Mesothelial cell of epicardium (in vitro differentiated cells): ENCODE data around the gene PAFAH2. TPM values are rescaled to one million over a fixed set of nuclear protein-coding genes. Genes with fewer than 3 reads are reported as not detected.

Source experiments
- DNase-seq, 2 experiments: peaks; one replicate each; pipeline ENCODE4 v3.0.0; 2021; ENCODE audit warnings: low spot score in 2 of 2; ENCODE audit not compliant: unreplicated experiment in 2 of 2
- H3K27ac Mint-ChIP-seq: 2 replicates; pipeline ENCODE4 v1.8.0; 2021; ENCODE audit warnings: mixed read lengths
- H3K27me3 Mint-ChIP-seq: 2 replicates; pipeline ENCODE4 v1.8.0; 2021; ENCODE audit warnings: low read depth, mixed read lengths
- H3K36me3 Mint-ChIP-seq: 2 replicates; pipeline ENCODE4 v1.8.0; 2021; ENCODE audit warnings: mixed read lengths
- H3K4me1 Mint-ChIP-seq: 2 replicates; pipeline ENCODE4 v1.8.0; 2021; ENCODE audit warnings: mixed read lengths
- H3K4me3 Mint-ChIP-seq: 2 replicates; pipeline ENCODE4 v1.8.0; 2021; ENCODE audit warnings: mild to moderate bottlenecking, moderate library complexity, mixed read lengths
- H3K9me3 Mint-ChIP-seq: 2 replicates; pipeline ENCODE4 v1.8.0; 2021; ENCODE audit warnings: mixed read lengths
- total RNA-seq: library from RNA; stranded (reverse); gene quantifications from 3 replicates; pipeline ENCODE4 v1.2.1, GENCODE V29; 2021
- TF ChIP-seq, protein P1 (sequence below): fragments of 200-600 bp; sonication (generic); IDR thresholded peaks from one replicate; pipeline ENCODE4 v1.5.0; 2021; ENCODE audit warnings: antibody characterized with exemption; ENCODE audit not compliant: unreplicated experiment

The PAFAH2 gene
- total RNA-seq, 1 donor from 2014 or later: 9.1 TPM

DNA sequence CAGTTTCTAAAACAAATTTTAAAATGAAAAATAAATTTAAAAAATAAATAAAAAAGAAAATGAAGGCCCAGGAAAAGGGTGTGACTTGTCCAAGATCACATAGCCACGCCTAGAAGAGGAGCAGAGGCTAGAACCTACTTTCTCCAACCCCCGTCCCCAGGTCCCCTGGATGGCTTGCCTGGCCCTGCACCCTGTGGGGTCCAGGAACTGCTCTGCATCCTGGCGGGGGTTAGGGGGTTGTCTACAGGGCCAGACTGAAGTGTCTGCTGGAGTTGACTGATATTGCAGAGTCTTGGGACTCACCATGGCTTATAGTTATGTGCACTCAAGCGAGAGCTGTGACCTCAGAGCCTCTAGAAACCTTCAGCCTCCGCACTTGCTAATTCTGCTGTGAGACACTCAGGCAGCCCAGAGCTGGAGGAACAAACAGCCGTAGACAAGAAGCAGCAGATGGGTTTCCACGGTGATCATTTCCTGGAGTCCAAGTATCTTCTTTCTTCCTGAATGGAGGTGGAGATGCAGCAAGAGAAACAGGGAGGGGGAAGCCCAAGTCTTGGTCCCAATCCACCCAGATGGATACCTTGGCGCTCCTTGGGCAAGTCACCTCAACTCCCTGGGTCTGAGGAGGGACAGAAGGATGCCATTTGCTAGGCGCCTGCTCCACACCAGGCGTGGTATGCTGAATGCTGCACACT lies 18.5 kb upstream of the PAFAH2 start:
- no peak for DNase-seq
- H3K36me3 Mint-ChIP-seq: no peaks in the 10 kb centered on the region
- peaks cover 31% of the 10 kb centered on the region for H3K4me1 Mint-ChIP-seq

DNA sequence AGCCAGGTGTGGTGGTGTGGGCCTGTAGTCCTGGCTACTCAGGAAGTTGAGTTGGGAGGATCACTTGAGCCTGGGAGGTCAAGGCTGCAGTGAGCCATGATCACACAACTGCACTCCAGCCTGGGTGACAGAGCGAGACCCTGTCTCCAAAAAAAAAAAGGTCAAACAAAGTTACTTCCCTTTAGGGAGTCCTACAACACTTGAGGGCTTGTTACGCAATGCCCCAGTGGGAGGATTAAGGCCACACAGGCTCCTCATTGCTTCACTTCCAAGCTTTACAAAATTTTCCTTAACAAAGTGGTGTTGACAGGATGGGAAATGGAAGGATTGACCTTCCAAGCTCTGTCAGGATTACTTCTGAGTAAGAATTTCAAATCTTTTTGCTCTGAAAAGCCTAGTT lies 17.5 kb upstream of the PAFAH2 start:
- TF ChIP-seq, protein P1, sequence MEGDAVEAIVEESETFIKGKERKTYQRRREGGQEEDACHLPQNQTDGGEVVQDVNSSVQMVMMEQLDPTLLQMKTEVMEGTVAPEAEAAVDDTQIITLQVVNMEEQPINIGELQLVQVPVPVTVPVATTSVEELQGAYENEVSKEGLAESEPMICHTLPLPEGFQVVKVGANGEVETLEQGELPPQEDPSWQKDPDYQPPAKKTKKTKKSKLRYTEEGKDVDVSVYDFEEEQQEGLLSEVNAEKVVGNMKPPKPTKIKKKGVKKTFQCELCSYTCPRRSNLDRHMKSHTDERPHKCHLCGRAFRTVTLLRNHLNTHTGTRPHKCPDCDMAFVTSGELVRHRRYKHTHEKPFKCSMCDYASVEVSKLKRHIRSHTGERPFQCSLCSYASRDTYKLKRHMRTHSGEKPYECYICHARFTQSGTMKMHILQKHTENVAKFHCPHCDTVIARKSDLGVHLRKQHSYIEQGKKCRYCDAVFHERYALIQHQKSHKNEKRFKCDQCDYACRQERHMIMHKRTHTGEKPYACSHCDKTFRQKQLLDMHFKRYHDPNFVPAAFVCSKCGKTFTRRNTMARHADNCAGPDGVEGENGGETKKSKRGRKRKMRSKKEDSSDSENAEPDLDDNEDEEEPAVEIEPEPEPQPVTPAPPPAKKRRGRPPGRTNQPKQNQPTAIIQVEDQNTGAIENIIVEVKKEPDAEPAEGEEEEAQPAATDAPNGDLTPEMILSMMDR: no peak
- DNase-seq: no peak
- Mint-ChIP-seq H3K27me3 (peaks cover 5% of the 10 kb centered on the region), H3K36me3 (no peaks in the 10 kb centered on the region), H3K4me3 (no peak overlapping the region), H3K27ac (no peak overlapping the region), H3K4me1 (peaks cover 21% of the 10 kb centered on the region), H3K9me3 (no peaks in the 10 kb centered on the region)

More for the DNA sequence above, 18.5 kb upstream of the PAFAH2 start:
- H3K9me3 Mint-ChIP-seq: no peaks in the 10 kb centered on the region
- TF ChIP-seq, protein P1: no peak
- H3K27me3 Mint-ChIP-seq: peaks cover under 1% of the 10 kb centered on the region
- H3K4me3 Mint-ChIP-seq: no peak overlapping the region
- no peak overlapping the region for H3K27ac Mint-ChIP-seq

DNA sequence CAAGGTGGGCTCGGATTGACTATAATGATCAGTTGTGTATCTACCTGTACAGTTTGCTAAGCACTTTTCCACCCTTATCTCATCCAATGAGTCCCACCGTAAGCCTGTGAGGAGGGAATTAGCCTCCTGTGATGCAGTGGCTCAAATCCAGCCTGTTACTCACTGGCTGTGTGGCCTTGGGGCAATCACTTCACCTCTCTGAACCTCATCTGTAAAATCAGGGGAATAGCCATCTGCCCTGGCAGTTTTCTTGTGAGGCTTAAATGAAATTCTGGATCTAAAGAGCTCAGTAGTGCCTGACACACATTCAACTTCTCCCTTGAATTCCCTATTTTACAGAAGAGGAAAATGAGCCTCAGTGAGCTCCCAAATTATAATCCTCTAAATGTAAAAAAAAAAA lies 16.3 kb upstream of the PAFAH2 start:
- TF ChIP-seq, protein P1: no peak
- H3K4me1 Mint-ChIP-seq: peaks cover 15% of the 10 kb centered on the region
- no peak for DNase-seq
- no peak overlapping the region for H3K4me3 Mint-ChIP-seq
- H3K27ac Mint-ChIP-seq: no peak overlapping the region
- peaks cover 5% of the 10 kb centered on the region for H3K27me3 Mint-ChIP-seq
- no peaks in the 10 kb centered on the region for H3K36me3 Mint-ChIP-seq
- H3K9me3 Mint-ChIP-seq: no peaks in the 10 kb centered on the region

DNA sequence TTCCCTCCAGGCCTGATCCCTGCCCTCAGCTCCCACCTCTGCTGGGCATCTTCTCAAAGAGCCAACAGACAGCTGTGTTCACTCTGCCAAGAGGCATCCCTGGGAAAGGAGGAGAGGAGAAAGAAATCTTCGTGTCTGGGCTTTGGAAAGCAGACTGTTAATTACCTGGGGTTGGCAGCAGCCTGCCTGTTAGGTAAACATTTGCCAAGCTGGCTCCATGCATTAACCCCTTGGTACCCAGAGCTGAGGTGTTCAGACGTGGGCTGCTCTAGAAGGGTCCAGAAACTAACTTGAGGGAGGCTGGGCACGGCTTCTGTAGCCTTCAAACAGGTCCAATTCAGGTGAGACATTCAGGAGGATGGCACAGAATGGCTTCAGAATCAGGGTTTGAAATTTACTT lies 15.0 kb upstream of the PAFAH2 start:
- Mint-ChIP-seq H3K36me3 (no peaks in the 10 kb centered on the region), H3K27me3 (peaks cover 5% of the 10 kb centered on the region), H3K27ac (no peak overlapping the region), H3K4me1 (peaks cover 10% of the 10 kb centered on the region), H3K9me3 (no peaks in the 10 kb centered on the region), H3K4me3 (no peak overlapping the region)
- DNase-seq: no peak
- TF ChIP-seq, protein P1: no peak

DNA sequence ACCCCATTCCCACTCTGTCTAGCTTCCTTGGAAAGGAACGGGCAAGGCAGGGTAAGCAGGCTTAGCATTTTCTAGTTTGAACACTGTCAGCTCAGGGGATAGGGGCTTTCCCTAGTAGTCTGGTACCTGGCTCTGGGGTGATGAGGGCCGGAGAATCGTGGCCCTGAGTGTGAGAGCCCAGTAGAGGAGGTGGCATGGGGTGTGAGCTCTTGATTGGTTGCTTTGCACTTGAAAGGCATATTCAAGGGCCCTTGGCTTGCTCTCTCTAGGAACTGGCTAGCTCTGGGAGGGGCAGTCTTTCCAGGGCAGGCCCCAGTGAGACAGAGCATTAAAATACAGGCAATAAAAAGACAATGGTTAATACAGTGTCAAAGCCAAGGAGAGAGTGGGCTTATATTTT lies 13.0 kb upstream of the PAFAH2 start:
- Mint-ChIP-seq H3K27me3 (peaks cover 5% of the 10 kb centered on the region), H3K36me3 (no peaks in the 10 kb centered on the region), H3K27ac (no peak overlapping the region), H3K9me3 (no peaks in the 10 kb centered on the region), H3K4me1 (peaks cover 5% of the 10 kb centered on the region), H3K4me3 (no peak overlapping the region)
- no peak for DNase-seq
- TF ChIP-seq, protein P1: no peak
